ENCODE data around the gene FZR1. TPM values are rescaled to one million over a fixed set of nuclear protein-coding genes. Genes with fewer than 3 reads are reported as not detected.

FZR1 gene
- total RNA-seq, 1 donor from 2014 or later = 54.9 TPM

GRCh38 chr19:3532154-3532786 lies 26.2 kb downstream of the FZR1 start:
- Mint-ChIP-seq H3K4me1 (peaks cover under 1% of the 10 kb centered on the region), H3K36me3 (peaks cover 21% of the 10 kb centered on the region), H3K27me3 (ENCODE audit: low read depth) (no peaks in the 10 kb centered on the region), H3K4me3 (no peak overlapping the region), H3K27ac (no peak overlapping the region), H3K9me3 (no peaks in the 10 kb centered on the region)
- no peak for DNase-seq (ENCODE audit: low spot score in 2 of 2, unreplicated experiment in 2 of 2)
- no peak for TF ChIP-seq CTCF (IDR thresholded peaks at IDR 0.05; ENCODE audit: unreplicated experiment)

GRCh38 chr19:3533033-3533432 lies 26.9 kb downstream of the FZR1 start:
- H3K4me3 Mint-ChIP-seq = no peak overlapping the region
- no peak for TF ChIP-seq CTCF (IDR thresholded peaks at IDR 0.05; ENCODE audit: unreplicated experiment)
- H3K36me3 Mint-ChIP-seq = peaks cover 21% of the 10 kb centered on the region
- H3K9me3 Mint-ChIP-seq = no peaks in the 10 kb centered on the region
- DNase-seq (ENCODE audit: low spot score in 2 of 2, unreplicated experiment in 2 of 2) = no peak
- H3K27ac Mint-ChIP-seq = no peak overlapping the region
- H3K27me3 Mint-ChIP-seq (ENCODE audit: low read depth) = no peaks in the 10 kb centered on the region
- H3K4me1 Mint-ChIP-seq = peaks cover 1% of the 10 kb centered on the region

- Mint-ChIP-seq H3K4me1 (peaks cover 1% of the 10 kb centered on the region), H3K4me3 (no peak overlapping the region), H3K9me3 (no peaks in the 10 kb centered on the region), H3K27ac (no peak overlapping the region), H3K27me3 (ENCODE audit: low read depth) (no peaks in the 10 kb centered on the region), H3K36me3 (peaks cover 21% of the 10 kb centered on the region)
- TF ChIP-seq CTCF (IDR thresholded peaks at IDR 0.05; ENCODE audit: unreplicated experiment) = no peak
- no peak for DNase-seq (ENCODE audit: low spot score in 2 of 2, unreplicated experiment in 2 of 2)
Observed at GRCh38 chr19:3533563-3534216, 27.6 kb downstream of the FZR1 start.

- Mint-ChIP-seq H3K4me1 (peaks cover 5% of the 10 kb centered on the region), H3K4me3 (no peak overlapping the region), H3K27ac (no peak overlapping the region), H3K9me3 (no peaks in the 10 kb centered on the region), H3K36me3 (peaks cover 23% of the 10 kb centered on the region), H3K27me3 (ENCODE audit: low read depth) (no peaks in the 10 kb centered on the region)
- DNase-seq (ENCODE audit: low spot score in 2 of 2, unreplicated experiment in 2 of 2) = no peak
- TF ChIP-seq CTCF (IDR thresholded peaks at IDR 0.05; ENCODE audit: unreplicated experiment) = no peak
Observed at GRCh38 chr19:3534375-3535234, 28.5 kb downstream of the FZR1 start.

GRCh38 chr19:3535235-3535535 lies 29.1 kb downstream of the FZR1 start:
- Mint-ChIP-seq H3K36me3 (peaks cover 25% of the 10 kb centered on the region), H3K27me3 (ENCODE audit: low read depth) (no peaks in the 10 kb centered on the region), H3K9me3 (no peaks in the 10 kb centered on the region), H3K27ac (no peak overlapping the region), H3K4me1 (peaks cover 5% of the 10 kb centered on the region), H3K4me3 (no peak overlapping the region)
- TF ChIP-seq CTCF (IDR thresholded peaks at IDR 0.05; ENCODE audit: unreplicated experiment) = no peak
- no peak for DNase-seq (ENCODE audit: low spot score in 2 of 2, unreplicated experiment in 2 of 2)
